ENCODE measurements around the gene SLC16A3. TPM values are rescaled to one million over a fixed set of nuclear protein-coding genes. Genes with fewer than 3 reads are reported as not detected.

The SLC16A3 gene
- total RNA-seq, 1 donor: 44.6 TPM

GRCh38 chr17:82241926-82242697, 13.3 kb downstream of the SLC16A3 start:
- no peak for TF ChIP-seq CTCF (IDR thresholded peaks at IDR 0.05; ENCODE audit: insufficient read depth, low read length)
- no peak overlapping the region for H3K4me3 ChIP-seq (ENCODE audit: low read depth, low read length)
- peak; percentile 58 for DNase-seq (ENCODE audit: low read depth)

GRCh38 chr17:82242698-82242976, 13.8 kb downstream of the SLC16A3 start:
- DNase-seq (ENCODE audit: low read depth): no peak
- TF ChIP-seq CTCF (IDR thresholded peaks at IDR 0.05; ENCODE audit: insufficient read depth, low read length): no peak

GRCh38 chr17:82242977-82243647, 14.3 kb downstream of the SLC16A3 start:
- DNase-seq (ENCODE audit: low read depth): peak; percentile 84
- no peak overlapping the region for H3K4me3 ChIP-seq (ENCODE audit: low read depth, low read length)
- no peak for TF ChIP-seq CTCF (IDR thresholded peaks at IDR 0.05; ENCODE audit: insufficient read depth, low read length)

More at GRCh38 chr17:82242698-82242976, 13.8 kb downstream of the SLC16A3 start:
- H3K4me3 ChIP-seq (ENCODE audit: low read depth, low read length): no peak overlapping the region

GRCh38 chr17:82243648-82244412, 15.0 kb downstream of the SLC16A3 start:
- no peak for DNase-seq (ENCODE audit: low read depth)
- no peak for TF ChIP-seq CTCF (IDR thresholded peaks at IDR 0.05; ENCODE audit: insufficient read depth, low read length)
- no peak overlapping the region for H3K4me3 ChIP-seq (ENCODE audit: low read depth, low read length)

GRCh38 chr17:82244413-82245133, 15.7 kb downstream of the SLC16A3 start:
- TF ChIP-seq CTCF (IDR thresholded peaks at IDR 0.05; ENCODE audit: insufficient read depth, low read length): peak; percentile 60
- H3K4me3 ChIP-seq (ENCODE audit: low read depth, low read length): no peak overlapping the region
- peak; percentile 47 for DNase-seq (ENCODE audit: low read depth)

Data from fibroblast of the aortic adventitia (primary cell).